NCI-H1048 (cell line): ENCODE results near the gene PYDC1.
"Not testable (repeated sequence)": the region's sequence is repeated elsewhere in the genome, so short reads cannot be mapped to it uniquely, and the experiment has no call there.

Experiments used
- DNase-seq: peaks from one replicate; lab custom pipeline; 2025; lab: John Stamatoyannopoulos, UW

Gene PYDC1

DNA sequence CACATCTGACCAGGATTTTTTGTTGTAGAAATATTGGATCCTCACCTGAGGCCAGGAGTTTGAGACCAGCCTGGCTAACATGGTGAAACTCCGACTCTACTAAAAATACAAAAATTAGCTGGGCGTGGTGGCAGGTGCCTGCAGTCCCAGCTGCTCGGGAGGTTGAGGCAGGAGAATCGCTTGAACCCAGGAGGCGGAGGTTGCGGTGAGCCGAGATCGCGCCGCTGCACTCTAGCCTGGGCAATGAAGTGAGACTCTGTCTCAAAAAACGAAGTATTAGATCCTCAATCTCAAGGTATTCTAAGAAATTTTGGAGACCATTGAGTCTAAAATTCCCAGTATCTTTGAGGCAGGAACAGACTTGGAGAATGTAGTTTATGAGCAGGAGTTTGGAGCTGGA lies 21.1 kb downstream of the PYDC1 start:
- DNase-seq: not testable (repeated sequence)

- no peak for DNase-seq
These were observed 22.0 kb downstream of the PYDC1 start for GRCh38 chr16:31194898-31195297.

- DNase-seq: no peak
These were observed 23.1 kb downstream of the PYDC1 start for GRCh38 chr16:31193874-31194273.

DNA sequence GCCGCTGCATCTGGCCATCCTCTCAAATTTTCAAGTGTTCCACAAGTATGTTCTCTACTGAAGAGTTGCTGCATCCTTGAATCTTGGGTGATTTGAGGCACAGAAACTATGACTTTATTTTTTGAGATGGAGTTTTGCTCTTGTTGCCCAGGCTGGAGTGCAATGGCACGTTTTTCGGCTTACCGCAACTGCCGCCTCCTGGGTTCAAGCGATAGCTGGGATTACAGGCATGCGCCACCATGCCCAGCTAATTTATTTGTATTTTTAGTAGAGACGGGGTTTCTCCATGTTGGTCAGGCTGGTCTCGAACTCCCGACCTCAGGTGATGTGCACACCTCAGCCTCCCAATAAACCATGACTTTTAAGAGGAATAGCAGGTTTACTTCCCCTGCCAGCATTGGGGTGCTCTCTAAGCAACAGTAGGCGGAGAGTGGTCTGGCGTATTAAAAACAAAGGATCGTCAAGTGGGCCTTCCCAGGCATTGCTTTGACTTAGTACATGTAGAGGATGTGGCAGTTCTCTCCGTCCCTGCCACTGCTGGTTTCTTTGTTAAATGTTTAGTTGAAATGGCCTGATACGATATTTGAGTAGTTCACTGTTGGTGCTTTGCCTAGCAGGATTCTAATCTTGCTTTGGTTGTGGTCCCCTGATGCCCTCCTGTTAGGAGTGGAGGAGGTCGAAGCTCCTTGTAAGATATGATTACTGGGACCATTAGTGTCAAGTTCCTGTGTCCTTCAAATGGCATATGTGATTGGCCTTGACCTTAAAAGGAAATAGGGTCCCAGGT lies 23.9 kb downstream of the PYDC1 start:
- no peak for DNase-seq

DNA sequence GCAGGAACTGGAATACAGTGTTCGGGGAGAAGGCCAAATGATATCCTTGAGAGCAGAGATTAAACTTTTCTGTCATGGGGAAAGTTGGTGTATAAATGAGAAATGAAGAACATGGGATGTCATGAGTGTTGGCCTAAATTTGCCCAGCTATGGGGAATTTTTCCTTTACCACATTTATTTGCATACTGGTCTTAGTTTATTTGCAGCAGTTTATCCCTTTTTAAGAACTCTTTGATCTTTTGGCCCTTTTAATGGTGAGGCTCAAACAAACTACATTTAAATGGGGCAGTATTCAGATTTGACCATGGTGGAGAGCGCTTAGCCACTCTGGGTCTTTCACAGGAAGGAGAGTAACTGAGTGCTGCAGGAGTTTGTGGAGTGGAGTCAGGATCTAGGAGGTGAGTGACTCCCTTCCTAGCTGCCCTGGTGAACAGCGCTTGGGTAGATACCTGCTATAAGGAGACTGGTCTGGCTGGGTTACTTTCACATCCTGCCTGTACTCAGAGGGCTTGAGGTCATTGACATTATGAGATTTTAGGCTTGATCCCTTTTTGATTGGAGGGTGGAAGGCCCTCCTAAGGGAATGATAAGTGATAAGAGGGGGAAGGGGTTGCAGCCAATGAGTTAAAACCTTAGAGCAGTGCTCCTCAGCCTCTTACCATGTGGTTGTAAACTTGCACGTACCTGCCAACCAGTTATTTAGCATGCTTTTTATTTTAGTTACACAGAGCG lies 25.1 kb downstream of the PYDC1 start:
- no peak for DNase-seq

DNA sequence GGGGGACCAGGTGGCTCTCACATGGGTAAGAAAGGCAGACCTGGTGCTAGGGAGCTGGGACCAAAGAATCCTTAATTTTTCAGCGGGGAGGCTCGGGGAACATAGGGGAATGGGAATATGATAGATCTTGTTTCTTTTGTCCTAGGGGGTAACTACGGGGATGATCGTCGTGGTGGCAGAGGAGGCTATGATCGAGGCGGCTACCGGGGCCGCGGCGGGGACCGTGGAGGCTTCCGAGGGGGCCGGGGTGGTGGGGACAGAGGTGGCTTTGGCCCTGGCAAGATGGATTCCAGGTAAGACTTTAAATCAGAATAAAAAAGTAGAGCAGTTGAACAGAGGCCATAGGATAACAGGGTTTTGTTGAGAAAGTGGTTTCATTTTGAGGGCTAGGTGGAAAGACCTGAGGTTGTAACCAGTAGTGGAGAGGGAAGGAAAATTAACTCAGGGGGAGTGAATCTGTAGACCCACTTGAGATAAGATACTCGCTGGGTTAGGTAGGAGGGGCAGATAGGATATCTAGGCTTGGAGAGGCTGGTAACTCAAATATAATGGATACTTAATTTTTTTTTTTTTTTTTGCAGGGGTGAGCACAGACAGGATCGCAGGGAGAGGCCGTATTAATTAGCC lies 26.0 kb downstream of the PYDC1 start:
- DNase-seq: no peak

DNA sequence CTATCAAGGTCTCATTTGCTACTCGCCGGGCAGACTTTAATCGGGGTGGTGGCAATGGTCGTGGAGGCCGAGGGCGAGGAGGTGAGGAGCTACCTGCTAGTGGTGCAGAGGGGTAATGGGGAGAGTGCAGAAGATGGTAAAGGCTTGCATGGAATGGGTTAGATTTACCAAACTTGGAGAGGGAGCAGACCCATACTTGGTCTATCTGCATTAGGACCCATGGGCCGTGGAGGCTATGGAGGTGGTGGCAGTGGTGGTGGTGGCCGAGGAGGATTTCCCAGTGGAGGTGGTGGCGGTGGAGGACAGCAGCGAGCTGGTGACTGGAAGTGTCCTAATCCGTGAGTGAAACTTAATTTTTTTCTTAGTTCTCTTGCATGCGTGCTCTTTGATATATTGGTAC lies 26.9 kb downstream of the PYDC1 start:
- no peak for DNase-seq

DNA sequence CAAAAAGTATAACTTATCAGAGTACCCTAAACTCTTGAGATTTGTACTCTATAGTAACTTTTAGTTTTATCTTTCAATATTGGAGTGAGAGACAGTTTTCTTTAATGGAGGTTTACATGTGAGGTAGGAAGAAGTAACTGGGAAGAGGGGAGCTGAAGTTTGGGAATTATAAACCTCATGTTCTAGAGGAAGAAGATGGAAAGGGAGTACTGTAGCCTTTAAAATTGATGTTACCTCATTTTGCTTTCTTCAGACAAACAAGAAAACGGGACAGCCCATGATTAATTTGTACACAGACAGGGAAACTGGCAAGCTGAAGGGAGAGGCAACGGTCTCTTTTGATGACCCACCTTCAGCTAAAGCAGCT lies 27.5 kb downstream of the PYDC1 start:
- no peak for DNase-seq

DNA sequence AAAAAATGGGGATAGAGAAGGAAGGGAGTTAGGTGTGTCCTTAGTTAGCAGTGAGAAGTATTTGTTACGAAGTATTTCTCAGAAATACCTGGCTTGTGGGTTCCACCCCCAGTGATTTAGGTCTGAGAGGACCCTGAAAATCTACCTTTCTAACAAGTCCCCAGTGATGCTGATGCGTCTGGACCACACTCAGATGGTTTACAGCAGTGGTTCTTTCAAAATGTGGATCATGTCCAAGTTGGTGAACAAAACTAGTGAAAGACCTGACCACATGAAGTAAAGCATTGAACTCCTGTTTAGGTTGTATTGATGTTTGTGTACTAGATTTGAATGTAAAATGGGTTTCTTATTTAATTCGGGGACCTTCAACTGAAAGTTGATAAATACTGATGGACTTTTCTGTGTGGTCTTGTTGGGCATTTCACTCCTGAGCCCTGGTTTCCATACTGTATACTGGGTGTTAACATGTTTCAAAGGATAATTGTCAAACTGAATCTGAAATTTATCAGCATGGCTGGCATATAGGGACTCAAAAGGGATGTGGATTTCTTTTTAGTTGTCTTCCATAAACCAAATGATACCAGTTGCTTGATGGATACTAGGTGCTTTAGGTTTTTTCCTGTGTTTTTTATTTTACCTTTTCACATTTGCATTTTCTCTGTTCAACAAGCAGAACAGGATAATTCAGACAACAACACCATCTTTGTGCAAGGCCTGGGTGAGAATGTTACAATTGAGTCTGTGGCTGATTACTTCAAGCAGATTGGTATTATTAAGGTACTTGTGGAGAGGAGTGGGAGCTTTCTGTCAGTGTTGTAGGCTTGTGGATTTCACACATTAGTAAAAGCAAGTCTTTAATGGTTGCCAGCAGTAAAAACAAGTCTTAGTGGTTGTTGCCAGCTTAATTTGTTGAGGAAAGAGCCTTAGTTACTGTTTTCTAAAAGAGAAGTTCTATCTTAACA lies 28.2 kb downstream of the PYDC1 start:
- no peak for DNase-seq

DNA sequence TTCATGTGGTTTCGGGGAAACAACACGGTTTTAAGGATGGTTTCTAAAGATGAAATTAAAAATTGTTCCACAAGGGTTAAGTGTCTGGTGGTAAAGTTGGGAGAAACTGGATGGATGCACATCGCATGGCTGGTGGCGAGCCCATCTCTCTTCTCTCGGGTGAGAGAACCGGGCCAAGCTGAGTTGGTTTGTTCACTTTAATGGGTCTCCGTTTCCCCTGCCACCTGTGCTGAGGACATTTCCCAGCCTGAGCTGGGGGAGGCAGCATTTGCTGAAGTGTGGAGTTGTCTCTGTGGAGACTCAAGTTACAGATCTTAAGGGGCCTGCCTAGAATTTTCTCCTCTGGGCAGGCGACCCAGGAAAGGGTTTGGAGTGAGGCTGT lies 29.1 kb downstream of the PYDC1 start:
- DNase-seq: no peak

DNA sequence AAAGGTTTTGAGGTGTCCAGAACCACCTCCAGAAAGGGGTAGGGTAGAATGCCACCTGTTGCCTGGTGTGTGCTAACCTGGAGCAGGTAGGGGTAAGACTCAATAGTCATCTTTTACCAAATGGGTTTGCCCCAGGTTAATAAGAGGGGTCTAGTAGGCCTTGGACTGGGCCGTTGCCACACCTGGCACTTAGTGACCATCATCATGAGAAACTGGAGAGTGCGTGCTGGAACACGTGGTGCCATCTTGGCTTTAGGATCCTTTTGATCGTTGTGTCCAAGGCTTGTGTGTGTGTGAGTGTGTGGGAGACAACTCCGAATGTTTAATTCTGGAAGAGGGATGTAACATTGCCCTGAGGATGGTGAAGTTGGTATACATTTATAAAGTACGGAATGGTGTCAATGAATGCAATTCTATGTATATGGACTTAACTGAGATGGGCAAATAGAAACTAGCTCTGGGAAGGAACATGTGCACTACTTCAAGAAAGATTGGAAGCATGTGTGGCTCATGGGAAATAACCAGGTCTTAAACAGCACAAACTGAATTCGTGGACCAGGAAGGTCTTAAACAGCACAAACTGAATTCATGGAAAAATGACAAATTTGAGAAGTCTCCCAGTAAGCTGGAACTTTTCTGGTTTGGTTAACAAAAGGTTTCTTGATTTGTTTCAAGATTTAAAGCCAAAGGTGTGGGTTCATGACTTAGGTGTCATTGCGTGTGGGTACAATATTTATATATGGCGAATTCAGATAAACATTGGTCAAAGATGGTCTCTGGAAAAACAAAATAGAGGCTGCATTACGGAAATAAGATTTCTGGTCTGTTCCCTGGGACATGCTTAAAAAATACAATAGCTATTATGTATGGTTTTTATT lies 29.8 kb downstream of the PYDC1 start:
- DNase-seq: no peak

- DNase-seq: no peak
These were observed 30.8 kb downstream of the PYDC1 start for GRCh38 chr16:31186176-31186575.

DNA sequence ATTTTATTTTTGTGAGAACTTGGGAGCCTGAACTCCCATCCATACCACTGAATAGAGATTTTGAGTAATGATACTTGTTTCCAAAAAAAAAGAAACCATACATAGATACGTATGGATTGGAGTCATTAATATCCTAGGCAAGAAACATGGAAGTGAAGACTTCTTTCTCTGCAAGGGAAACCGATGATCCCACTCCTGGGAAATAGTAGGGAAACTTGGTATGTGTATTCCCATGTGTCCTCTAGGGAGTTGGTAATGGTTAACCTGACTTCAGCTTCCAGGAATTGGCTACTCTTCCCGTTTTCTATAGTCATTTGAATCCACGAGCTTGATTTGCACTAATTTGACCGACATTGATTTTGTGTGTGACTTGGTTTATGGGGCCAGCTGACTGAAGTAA lies 31.6 kb downstream of the PYDC1 start:
- no peak for DNase-seq

GRCh38 chr16:31184888-31185287 lies 32.0 kb downstream of the PYDC1 start:
- DNase-seq: no peak

DNA sequence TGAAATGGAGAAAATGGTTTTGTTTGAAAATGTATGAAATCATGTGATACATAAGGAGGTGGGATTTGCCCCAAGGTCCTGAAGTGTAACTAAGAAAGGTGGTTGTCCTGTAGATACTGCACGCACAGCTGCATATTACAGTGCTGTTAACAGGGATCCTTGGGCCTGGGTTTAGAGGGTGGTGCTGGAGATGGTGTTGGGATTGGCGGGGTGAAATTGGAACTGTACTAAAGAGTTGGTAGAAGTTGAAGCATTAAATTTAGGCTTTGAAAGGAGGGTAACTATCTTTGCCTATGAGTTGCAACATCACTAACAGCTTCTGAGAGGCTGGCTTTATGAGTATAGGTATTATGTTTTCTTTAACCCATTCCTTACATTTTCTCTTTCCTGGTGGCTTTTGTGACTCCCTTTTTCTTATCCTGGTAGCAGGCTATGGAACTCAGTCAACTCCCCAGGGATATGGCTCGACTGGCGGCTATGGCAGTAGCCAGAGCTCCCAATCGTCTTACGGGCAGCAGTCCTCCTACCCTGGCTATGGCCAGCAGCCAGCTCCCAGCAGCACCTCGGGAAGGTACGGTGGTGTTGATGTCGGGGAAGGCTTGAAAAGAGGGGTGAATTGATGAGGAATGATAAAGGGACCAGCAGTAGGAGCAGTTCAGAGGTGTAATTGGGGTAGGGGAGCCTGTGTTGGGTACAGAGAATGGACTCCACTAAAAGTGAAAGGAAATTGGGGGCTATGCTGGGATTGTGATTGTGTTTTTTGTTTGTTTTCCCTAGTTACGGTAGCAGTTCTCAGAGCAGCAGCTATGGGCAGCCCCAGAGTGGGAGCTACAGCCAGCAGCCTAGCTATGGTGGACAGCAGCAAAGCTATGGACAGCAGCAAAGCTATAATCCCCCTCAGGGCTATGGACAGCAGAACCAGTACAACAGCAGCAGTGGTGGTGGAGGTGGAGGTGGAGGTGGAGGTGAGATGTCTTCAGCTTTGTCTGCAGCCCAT lies 33.2 kb downstream of the PYDC1 start:
- DNase-seq: no peak

GRCh38 chr16:31182391-31182790 lies 34.5 kb downstream of the PYDC1 start:
- no peak for DNase-seq

DNA sequence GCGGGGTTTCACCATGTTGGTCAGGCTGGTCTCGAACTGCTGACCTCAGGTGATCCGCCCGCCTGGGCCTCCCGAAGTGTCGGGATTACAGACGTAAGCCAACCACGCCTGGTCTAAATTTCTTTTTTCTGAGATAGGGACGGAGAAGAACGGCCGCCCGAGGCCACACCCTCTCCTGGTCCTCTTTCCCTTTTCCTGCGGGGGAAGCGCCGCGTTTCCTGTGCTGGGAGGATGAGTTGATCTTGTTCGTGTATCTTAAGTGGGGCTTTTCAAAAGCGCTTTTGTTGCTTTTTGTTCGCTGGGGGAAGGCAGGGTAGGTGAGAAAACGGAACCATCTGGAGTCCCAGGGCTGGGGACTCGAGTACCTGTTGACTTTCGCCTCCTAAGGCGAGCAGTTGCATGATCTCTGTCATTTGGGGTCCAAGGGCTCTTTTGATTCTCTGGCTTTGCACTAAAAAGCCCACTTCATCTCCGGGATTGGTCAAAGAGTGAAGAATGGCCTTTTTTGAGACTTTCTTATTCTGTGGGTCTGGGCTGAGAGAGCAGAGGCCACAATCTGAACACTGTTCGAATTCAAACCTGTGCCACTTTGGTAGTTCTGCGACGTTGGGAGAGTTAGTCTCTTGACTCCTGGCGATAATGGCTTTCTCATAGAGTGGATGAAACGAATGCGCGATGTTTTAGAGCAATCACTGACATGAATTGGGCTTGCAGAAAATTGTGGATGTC lies 35.7 kb downstream of the PYDC1 start:
- no peak for DNase-seq

DNA sequence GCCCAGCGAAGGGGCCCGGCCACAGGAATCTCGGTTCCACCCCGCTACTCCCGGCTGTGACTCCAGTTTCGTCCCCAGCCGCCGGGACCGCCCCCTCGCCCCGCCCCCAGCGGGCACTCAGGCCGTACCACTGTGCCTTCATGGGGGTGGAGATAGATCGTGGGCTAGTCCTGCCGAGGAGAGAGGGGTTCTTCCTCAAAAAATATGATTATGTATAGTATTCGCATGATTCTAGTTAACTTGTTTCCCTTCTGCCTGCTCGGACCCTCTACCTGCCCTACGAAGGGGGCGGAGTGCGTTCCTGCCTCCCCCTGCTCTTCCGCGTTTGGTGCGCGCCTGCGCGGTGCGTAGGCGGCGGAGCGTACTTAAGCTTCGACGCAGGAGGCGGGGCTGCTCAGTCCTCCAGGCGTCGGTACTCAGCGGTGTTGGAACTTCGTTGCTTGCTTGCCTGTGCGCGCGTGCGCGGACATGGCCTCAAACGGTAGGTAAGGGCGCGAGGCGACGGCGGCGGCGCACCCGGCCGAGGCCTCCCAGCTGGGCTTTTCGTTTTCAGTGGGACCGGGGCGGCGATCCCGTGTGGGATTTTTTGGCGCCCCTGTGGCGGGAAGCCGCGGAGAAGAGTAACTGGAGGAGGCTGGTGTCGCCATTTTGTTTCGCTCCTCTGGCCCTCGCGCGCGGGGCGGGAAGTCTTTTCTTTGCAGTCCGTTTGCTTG lies 37.0 kb downstream of the PYDC1 start, which contains the start of gene FUS:
FUS (plus strand) TSS at position 393 of the 713 bp plus-strand sequence; CDS start at position 469, 76 bp downstream.
- no peak for DNase-seq
